ENCODE results near the gene ABCC9. TPM values are rescaled to one million over a fixed set of nuclear protein-coding genes. Genes with fewer than 3 reads are reported as not detected.

Gene ABCC9
- total RNA-seq, result not detected

- no peak within 1 kb of the TSS for H3K27ac Mint-ChIP-seq
- H3K9me3 Mint-ChIP-seq, result peaks cover 3% of the 10 kb centered on the region
- peaks cover 11% of the 10 kb centered on the region for H3K4me1 Mint-ChIP-seq
- H3K4me3 Mint-ChIP-seq, result peak within 1 kb of the TSS; percentile 55
- peaks cover 67% of the 10 kb centered on the region for H3K27me3 Mint-ChIP-seq
- H3K36me3 Mint-ChIP-seq, result no peaks in the 10 kb centered on the region
- DNase-seq, result peak; percentile 20
Measured at GRCh38 chr12:21940549-21941505, at the start of gene ABCC9. Gene ABCC9 (minus strand): TSS chr12:21941426. CDS start chr12:21936674, 4,752 bp downstream.

DNA sequence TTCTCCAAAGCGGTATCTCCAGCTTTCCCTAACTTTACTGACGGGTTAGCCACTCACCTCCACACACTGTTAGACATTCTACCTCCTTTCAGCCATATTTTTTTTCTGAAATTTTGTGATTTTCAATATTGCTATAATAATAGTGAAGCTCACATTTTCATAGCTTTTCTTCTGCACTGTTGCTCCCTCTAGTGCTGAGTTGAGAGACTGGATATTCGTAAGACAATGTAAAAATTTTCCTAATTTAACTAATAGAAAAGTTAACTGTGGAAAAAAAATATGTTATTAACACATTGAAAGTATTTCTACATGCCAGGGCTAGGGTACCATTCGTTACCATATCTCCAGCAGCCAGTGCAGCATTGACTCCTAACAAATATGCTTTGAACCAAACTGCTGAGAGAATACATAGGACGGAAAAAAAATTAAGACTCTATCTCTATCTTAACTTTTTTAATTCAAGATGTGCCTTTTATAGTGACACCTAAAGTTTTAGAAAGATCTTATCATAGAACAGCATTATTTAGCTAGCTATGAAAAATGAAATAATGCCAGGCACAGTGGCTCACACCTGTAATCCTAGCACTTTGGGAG lies 48.7 kb upstream of the ABCC9 start:
- H3K36me3 Mint-ChIP-seq, result no peaks in the 10 kb centered on the region
- H3K4me1 Mint-ChIP-seq, result peaks cover 9% of the 10 kb centered on the region
- no peak overlapping the region for H3K4me3 Mint-ChIP-seq
- no peak for DNase-seq
- no peaks in the 10 kb centered on the region for H3K9me3 Mint-ChIP-seq
- no peaks in the 10 kb centered on the region for H3K27me3 Mint-ChIP-seq
- no peak overlapping the region for H3K27ac Mint-ChIP-seq

DNA sequence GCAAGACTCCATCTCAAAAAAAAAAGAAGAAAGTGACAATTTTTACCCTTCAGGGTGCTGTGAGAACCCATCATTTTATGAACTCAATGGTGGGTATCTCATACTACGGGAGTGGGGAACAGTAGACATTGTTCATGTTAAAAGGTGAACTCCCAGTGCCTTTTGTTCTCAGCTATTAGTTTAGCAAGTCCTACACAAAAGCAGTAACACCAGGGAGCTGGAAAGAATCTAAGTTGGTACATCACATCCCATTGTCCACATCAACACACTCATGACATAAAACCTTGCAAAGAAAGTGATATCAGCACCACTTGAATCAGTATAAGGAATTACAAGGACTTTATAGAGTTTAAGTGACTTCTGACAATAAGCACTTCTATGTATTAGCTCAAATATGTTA lies 47.4 kb upstream of the ABCC9 start:
- H3K4me1 Mint-ChIP-seq, result peaks cover 9% of the 10 kb centered on the region
- no peaks in the 10 kb centered on the region for H3K27me3 Mint-ChIP-seq
- no peak overlapping the region for H3K4me3 Mint-ChIP-seq
- no peaks in the 10 kb centered on the region for H3K36me3 Mint-ChIP-seq
- no peaks in the 10 kb centered on the region for H3K9me3 Mint-ChIP-seq
- no peak for DNase-seq
- no peak overlapping the region for H3K27ac Mint-ChIP-seq

DNA sequence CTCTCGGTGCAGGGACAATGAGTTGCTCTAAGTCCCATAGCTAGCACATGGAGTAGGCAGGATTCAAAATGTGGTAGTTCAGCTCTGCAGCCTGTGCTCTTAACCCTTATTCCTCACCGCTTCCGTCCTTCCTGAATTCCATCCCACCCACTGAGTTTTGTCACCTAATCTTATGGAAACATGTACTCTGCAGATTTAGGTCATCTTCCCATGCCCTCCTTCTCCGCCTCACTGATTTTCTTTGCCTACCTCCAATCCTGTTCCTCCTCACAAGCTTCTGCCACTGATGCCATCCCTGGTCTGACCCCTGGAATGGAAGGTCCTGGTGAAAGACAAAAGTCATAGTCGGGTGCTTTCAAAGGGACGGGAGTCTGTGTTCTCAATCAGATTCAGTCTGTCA lies 46.5 kb upstream of the ABCC9 start:
- Mint-ChIP-seq H3K9me3 (no peaks in the 10 kb centered on the region), H3K27ac (no peak overlapping the region), H3K4me1 (peaks cover 3% of the 10 kb centered on the region)

DNA sequence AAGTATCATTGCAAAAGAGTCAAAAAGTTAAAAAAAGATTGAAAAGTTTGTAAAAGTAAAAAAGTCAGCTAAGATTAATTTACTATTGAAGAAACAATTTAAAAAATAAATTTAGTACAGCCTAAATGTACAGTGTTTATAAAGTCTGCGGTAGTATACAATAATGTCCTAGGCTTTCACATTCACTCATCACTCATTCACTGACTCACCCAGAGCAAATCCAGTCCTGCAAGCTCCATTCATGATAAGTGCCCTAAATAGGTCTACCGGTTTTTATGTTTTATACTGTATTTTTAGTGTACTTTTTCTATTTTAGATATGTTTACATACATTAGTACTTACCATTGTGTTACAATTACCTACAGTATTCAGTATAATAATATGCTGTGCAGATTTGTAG lies 43.9 kb upstream of the ABCC9 start:
- Mint-ChIP-seq H3K4me3 (no peak overlapping the region), H3K4me1 (no peaks in the 10 kb centered on the region), H3K36me3 (no peaks in the 10 kb centered on the region), H3K9me3 (no peaks in the 10 kb centered on the region), H3K27ac (no peak overlapping the region), H3K27me3 (no peaks in the 10 kb centered on the region)
- DNase-seq, result no peak

More for the DNA sequence above, 46.5 kb upstream of the ABCC9 start:
- DNase-seq, result no peak
- no peaks in the 10 kb centered on the region for H3K36me3 Mint-ChIP-seq
- no peak overlapping the region for H3K4me3 Mint-ChIP-seq
- no peaks in the 10 kb centered on the region for H3K27me3 Mint-ChIP-seq

GRCh38 chr12:21984375-21984774 lies 43.1 kb upstream of the ABCC9 start:
- DNase-seq, result no peak
- H3K9me3 Mint-ChIP-seq, result no peaks in the 10 kb centered on the region
- H3K36me3 Mint-ChIP-seq, result no peaks in the 10 kb centered on the region
- no peak overlapping the region for H3K27ac Mint-ChIP-seq
- peaks cover under 1% of the 10 kb centered on the region for H3K4me1 Mint-ChIP-seq
- no peak overlapping the region for H3K4me3 Mint-ChIP-seq
- peaks cover 5% of the 10 kb centered on the region for H3K27me3 Mint-ChIP-seq

DNA sequence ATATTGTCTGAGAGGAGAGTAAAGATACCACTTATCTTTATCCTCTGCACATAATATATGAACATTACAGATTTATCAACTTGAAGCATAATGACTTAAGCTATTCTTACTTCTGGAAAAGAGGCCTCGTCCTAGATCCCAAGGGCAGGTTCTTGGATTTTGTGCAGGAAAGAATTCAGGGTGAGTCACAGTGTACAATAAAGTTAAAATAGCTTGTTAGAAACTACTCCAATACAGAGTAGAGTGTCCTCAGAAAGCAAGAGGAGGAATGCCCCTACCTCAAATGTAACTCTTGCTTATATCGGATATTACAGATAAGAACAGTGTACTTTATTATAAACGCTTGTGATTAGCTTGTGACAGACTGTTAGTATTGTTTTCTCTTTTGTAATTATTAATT lies 41.9 kb upstream of the ABCC9 start:
- H3K4me3 Mint-ChIP-seq, result no peak overlapping the region
- no peak overlapping the region for H3K27ac Mint-ChIP-seq
- H3K4me1 Mint-ChIP-seq, result peaks cover 3% of the 10 kb centered on the region
- H3K27me3 Mint-ChIP-seq, result peaks cover 7% of the 10 kb centered on the region
- no peak for DNase-seq
- H3K36me3 Mint-ChIP-seq, result no peaks in the 10 kb centered on the region
- H3K9me3 Mint-ChIP-seq, result no peaks in the 10 kb centered on the region

DNA sequence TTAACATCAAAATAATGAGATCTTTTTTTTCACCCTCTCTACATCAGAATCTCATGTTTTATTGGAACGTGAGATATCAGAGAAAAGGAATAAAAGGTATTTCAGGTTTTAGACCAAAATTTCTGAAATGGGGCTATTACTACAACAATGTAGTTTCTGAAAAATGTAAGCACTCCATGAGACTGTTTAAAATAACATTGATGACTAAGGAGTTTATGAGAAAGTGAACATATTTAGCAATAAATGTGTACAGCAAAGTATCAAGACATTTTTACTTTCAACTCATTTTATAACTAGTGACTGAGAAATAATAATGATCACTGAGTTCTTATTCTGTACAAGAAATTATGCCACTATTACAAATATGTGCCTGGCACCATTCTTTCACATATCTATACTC lies 39.3 kb upstream of the ABCC9 start:
- Mint-ChIP-seq H3K4me1 (peaks cover 3% of the 10 kb centered on the region), H3K36me3 (no peaks in the 10 kb centered on the region), H3K4me3 (no peak overlapping the region), H3K27me3 (peaks cover 7% of the 10 kb centered on the region), H3K9me3 (no peaks in the 10 kb centered on the region), H3K27ac (no peak overlapping the region)
- no peak for DNase-seq

DNA sequence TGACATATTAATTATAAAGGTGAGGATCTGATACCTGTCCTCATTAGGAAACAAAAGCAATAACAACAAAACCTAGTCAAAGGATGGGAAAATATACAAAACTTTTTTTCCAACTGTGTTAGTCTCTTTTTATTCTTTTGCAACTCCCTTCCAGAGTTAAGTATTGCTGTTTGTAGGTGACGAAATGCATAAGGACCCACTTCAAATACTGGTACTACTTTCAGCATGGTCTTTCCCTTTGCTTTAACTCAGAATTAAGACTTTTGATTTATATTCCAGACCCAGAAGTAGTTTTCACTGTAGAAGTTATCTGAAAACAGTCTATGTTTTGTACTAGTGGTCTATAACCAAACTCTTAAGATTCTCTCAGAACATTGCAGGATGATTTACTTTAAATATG lies 34.1 kb upstream of the ABCC9 start:
- Mint-ChIP-seq H3K9me3 (no peaks in the 10 kb centered on the region), H3K4me3 (no peak overlapping the region), H3K27me3 (peaks cover 7% of the 10 kb centered on the region), H3K27ac (no peak overlapping the region), H3K36me3 (no peaks in the 10 kb centered on the region), H3K4me1 (peaks cover 3% of the 10 kb centered on the region)
- DNase-seq, result no peak

- DNase-seq, result no peak
- Mint-ChIP-seq H3K36me3 (no peaks in the 10 kb centered on the region), H3K9me3 (no peaks in the 10 kb centered on the region), H3K4me1 (no peaks in the 10 kb centered on the region), H3K27ac (no peak overlapping the region), H3K27me3 (peaks cover 6% of the 10 kb centered on the region), H3K4me3 (no peak overlapping the region)
Measured at GRCh38 chr12:21973221-21973620, 32.0 kb upstream of the ABCC9 start.

GRCh38 chr12:21972055-21972454 lies 30.8 kb upstream of the ABCC9 start:
- DNase-seq, result no peak
- Mint-ChIP-seq H3K9me3 (peaks cover 2% of the 10 kb centered on the region), H3K4me1 (no peaks in the 10 kb centered on the region), H3K4me3 (no peak overlapping the region), H3K36me3 (no peaks in the 10 kb centered on the region), H3K27me3 (peaks cover 6% of the 10 kb centered on the region), H3K27ac (no peak overlapping the region)

- Mint-ChIP-seq H3K9me3 (peaks cover 2% of the 10 kb centered on the region), H3K36me3 (no peaks in the 10 kb centered on the region), H3K4me1 (no peaks in the 10 kb centered on the region), H3K27ac (no peak overlapping the region), H3K27me3 (peaks cover 6% of the 10 kb centered on the region), H3K4me3 (no peak overlapping the region)
- no peak for DNase-seq
Measured at GRCh38 chr12:21971344-21971743, 30.1 kb upstream of the ABCC9 start.

DNA sequence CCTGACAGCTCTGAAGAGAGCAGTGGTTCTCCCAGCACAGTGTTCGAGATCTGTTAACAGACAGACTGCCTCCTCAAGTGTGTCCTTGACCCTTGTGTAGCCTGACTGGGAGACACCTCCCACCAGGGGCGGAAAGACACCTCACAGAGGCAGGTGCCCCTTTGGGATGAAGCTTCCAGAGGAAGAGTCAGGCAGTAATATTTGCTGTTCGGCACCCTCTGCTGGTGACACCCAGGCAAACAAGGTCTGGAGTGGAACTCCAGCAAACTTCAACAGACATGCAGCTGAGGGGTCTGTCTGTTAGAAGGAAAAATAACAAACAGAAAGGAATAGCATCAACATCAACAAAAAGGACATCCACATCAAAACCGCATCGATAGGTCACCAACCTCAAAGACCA lies 21.6 kb upstream of the ABCC9 start:
- no peak for DNase-seq
- Mint-ChIP-seq H3K27me3 (peaks cover 4% of the 10 kb centered on the region), H3K4me3 (no peak overlapping the region), H3K36me3 (no peaks in the 10 kb centered on the region), H3K9me3 (peaks cover 7% of the 10 kb centered on the region), H3K27ac (no peak overlapping the region), H3K4me1 (no peaks in the 10 kb centered on the region)

GRCh38 chr12:21962236-21962635 lies 21.0 kb upstream of the ABCC9 start:
- Mint-ChIP-seq H3K4me3 (no peak overlapping the region), H3K36me3 (no peaks in the 10 kb centered on the region), H3K27ac (no peak overlapping the region), H3K27me3 (peaks cover 4% of the 10 kb centered on the region), H3K4me1 (no peaks in the 10 kb centered on the region), H3K9me3 (peaks cover 5% of the 10 kb centered on the region)
- no peak for DNase-seq

GRCh38 chr12:21950649-21951048 lies 9.4 kb upstream of the ABCC9 start:
- Mint-ChIP-seq H3K36me3 (no peaks in the 10 kb centered on the region), H3K4me3 (no peak overlapping the region), H3K27me3 (peaks cover 10% of the 10 kb centered on the region), H3K27ac (no peak overlapping the region), H3K9me3 (peaks cover 21% of the 10 kb centered on the region), H3K4me1 (no peaks in the 10 kb centered on the region)
- DNase-seq, result no peak

DNA sequence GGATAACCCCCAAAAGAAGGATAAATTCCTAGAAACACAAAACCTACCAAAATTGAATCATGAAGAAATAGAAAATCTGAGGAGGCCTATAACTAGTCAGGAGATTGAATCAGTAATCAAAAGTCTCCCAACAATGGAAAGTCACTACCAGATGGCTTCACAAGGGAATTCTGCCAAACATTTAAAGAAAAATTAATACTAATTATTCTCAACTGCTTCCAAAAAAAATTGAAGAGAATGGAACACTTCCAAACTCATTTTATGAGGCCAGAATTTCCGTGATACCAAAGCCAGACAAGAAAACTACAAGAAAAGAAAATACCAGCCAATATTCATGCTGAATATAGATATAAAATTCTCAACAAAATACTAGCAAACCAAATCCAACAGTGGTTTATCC lies 7.8 kb upstream of the ABCC9 start:
- peaks cover 24% of the 10 kb centered on the region for H3K9me3 Mint-ChIP-seq
- no peak overlapping the region for H3K27ac Mint-ChIP-seq
- H3K4me1 Mint-ChIP-seq, result no peaks in the 10 kb centered on the region
- H3K27me3 Mint-ChIP-seq, result peaks cover 24% of the 10 kb centered on the region
- no peaks in the 10 kb centered on the region for H3K36me3 Mint-ChIP-seq
- H3K4me3 Mint-ChIP-seq, result no peak overlapping the region
- DNase-seq, result no peak
